HepG2 (cell line): ENCODE data around the gene HOXA9. TPM values are rescaled to one million over a fixed set of nuclear protein-coding genes. Genes with fewer than 3 reads are reported as not detected.

Source experiments
- ATAC-seq: fragments of 200-7000 bp; cut with Tn5 transposase; 3 replicates; pipeline ENCODE4 v1.9.1; 2020; ENCODE audit warnings: mild to moderate bottlenecking, moderate library complexity
- BruUV-seq: library from RNA; stranded (reverse); fragments of 400-500 nt; replicated peaks from 2 replicates; lab custom pipeline; 2021; lab: Mats Ljungman, UMichigan
- CTCF ChIA-PET: fragments of 300-600 bp; formaldehyde crosslinking; extraction: SDS; loops from one replicate; lab custom pipeline; 2021; ENCODE audit warnings: low total read pairs, inconsistent platforms, low intra/inter-chr PET ratio; lab: Yijun Ruan, JAX
- POLR2A ChIA-PET: fragments of 350-600 bp; sonication (Branson Sonifier 250); formaldehyde crosslinking; loops from one replicate; lab custom pipeline; 2020; ENCODE audit warnings: antibody characterized with exemption, inconsistent platforms; lab: Yijun Ruan, JAX
- DNase-seq: peaks from one replicate; pipeline ENCODE4 v3.0.0-alpha.2; 2015; ENCODE audit warnings: low spot score
- FAIRE-seq: peaks from 3 replicates; lab custom pipeline; 2011; peaks lifted over from hg19 to GRCh38; lab: Jason Lieb, UNC
- H2AFZ ChIP-seq: one replicate; pipeline ENCODE4 v1.6.1; 2011; ENCODE audit warnings: low read length, inconsistent platforms
- H3K27ac ChIP-seq: fragments of 300-600 bp; 3 replicates; pipeline ENCODE4 v1.8.0; 2011; ENCODE audit warnings: mixed run types, mild to moderate bottlenecking, mixed read lengths, low read length, inconsistent platforms; ENCODE audit not compliant: insufficient read depth; ENCODE audit errors: extremely low read length
- H3K27me3 ChIP-seq, 2 experiments: fragments of 200-600 bp in 1 of 2; 2 replicates in 1 of 2; 3 replicates in 1 of 2; pipeline versions ENCODE4 v1.6.0 to v1.8.0; 2011; ENCODE audit warnings: low read length in 2 of 2, mild to moderate bottlenecking in 2 of 2, moderate library complexity in 2 of 2, inconsistent platforms in 1 of 2; ENCODE audit not compliant: insufficient read depth in 2 of 2, control insufficient read depth in 1 of 2
- H3K36me3 ChIP-seq, 2 experiments: fragments of 200-600 bp in 1 of 2; replicated peaks in 1 of 2; 2 replicates in 1 of 2; 3 replicates in 1 of 2; pipeline versions ENCODE4 v1.5.1 to v1.8.0; 2011; ENCODE audit warnings: low read length in 2 of 2, inconsistent platforms in 1 of 2; ENCODE audit not compliant: insufficient read depth in 2 of 2, control insufficient read depth in 1 of 2
- H3K4me1 ChIP-seq: 2 replicates; pipeline ENCODE4 v1.5.1; 2012; ENCODE audit warnings: low read length, inconsistent platforms; ENCODE audit not compliant: insufficient read depth
- H3K4me2 ChIP-seq: 2 replicates; pipeline ENCODE4 v1.6.0; 2011; ENCODE audit warnings: low read depth, low read length, inconsistent platforms
- H3K4me3 ChIP-seq, 3 experiments: fragments of 200-600 bp in 1 of 3; sonication (generic), shearing (Covaris generic) in 1 of 3; replicated peaks in 1 of 3; 2 replicates each; pipeline ENCODE4 v1.5.1; 2011 to 2016; ENCODE audit warnings: low read length in 3 of 3, inconsistent platforms in 2 of 3, low read depth in 2 of 3, mild to moderate bottlenecking in 2 of 3, control low read depth in 1 of 3, mixed read lengths in 1 of 3; ENCODE audit not compliant: insufficient read depth in 1 of 3
- H3K79me2 ChIP-seq: one replicate; pipeline ENCODE4 v1.6.1; 2011; ENCODE audit warnings: low read length, inconsistent platforms; ENCODE audit not compliant: insufficient read depth
- H3K9ac ChIP-seq: 2 replicates; pipeline ENCODE4 v1.6.0; 2011; ENCODE audit warnings: mild to moderate bottlenecking, low read depth, low read length, inconsistent platforms; ENCODE audit not compliant: insufficient read depth
- H3K9me3 ChIP-seq: 2 replicates; pipeline ENCODE4 v1.5.1; 2012; ENCODE audit warnings: mild to moderate bottlenecking, low read length
- H4K20me1 ChIP-seq: 2 replicates; pipeline ENCODE4 v1.6.0; 2011; ENCODE audit warnings: inconsistent platforms, mild to moderate bottlenecking, low read length, moderate library complexity; ENCODE audit not compliant: insufficient read depth
- CBX2 ChIP-seq, 2 experiments: fragments of 200-600 bp in 1 of 2; sonication (generic); formaldehyde crosslinking in 1 of 2; IDR thresholded peaks; 2 replicates each; pipeline versions ENCODE4 v1.7.0 to v1.8.1; 2018 to 2022; ENCODE audit warnings: low read depth in 2 of 2, low read length in 1 of 2, mild to moderate bottlenecking in 1 of 2, missing genetic modification reagents in 1 of 2
- CCDC6 ChIP-seq: sonication (generic); formaldehyde crosslinking; IDR thresholded peaks from 2 replicates; pipeline ENCODE4 v1.8.1; 2022; ENCODE audit warnings: mild to moderate bottlenecking, missing genetic modification reagents, moderate library complexity
- ETV6 ChIP-seq: sonication (generic); formaldehyde crosslinking; conservative IDR thresholded peaks from 2 replicates; pipeline ENCODE4 v1.4.0; 2020; ENCODE audit warnings: missing genetic modification reagents
- NR2F6 ChIP-seq, 2 experiments: IDR thresholded peaks; 2 replicates each; pipeline ENCODE4 v1.6.1; 2016; ENCODE audit warnings: antibody characterized with exemption in 1 of 2, mild to moderate bottlenecking in 1 of 2
- PRPF4 ChIP-seq: fragments of 200-400 bp; formaldehyde crosslinking; IDR thresholded peaks from 2 replicates; pipeline ENCODE4 v1.6.1; 2016; ENCODE audit warnings: low read length, low read depth; ENCODE audit not compliant: poor library complexity, severe bottlenecking
- RNF2 ChIP-seq: fragments of 450-650 bp; conservative IDR thresholded peaks from 2 replicates; pipeline ENCODE4 v1.6.1; 2016; ENCODE audit warnings: low read depth
- SETDB1 ChIP-seq: sonication (generic); formaldehyde crosslinking; IDR thresholded peaks from 2 replicates; pipeline ENCODE4 v1.5.1; 2020; ENCODE audit warnings: missing genetic modification reagents, mild to moderate bottlenecking, borderline replicate concordance
- ZNF775 ChIP-seq: sonication (generic); formaldehyde crosslinking; IDR thresholded peaks from 2 replicates; pipeline ENCODE4 v1.4.0; 2020; ENCODE audit warnings: missing genetic modification reagents, mild to moderate bottlenecking, moderate library complexity, borderline replicate concordance
- WGBS: methylation state at CpG from one replicate; pipeline ENCODE4 v1.1.6; 2017; ENCODE audit warnings: low lambda C conversion rate; 5-methylcytosine and 5-hydroxymethylcytosine counted together
- in situ Hi-C: cut with HindIII; loops from 2 replicates; pipeline ENCODE4 v1.10.0; 2017; ENCODE audit warnings: low pct_unique_long_range_greater_than_20kb; ENCODE audit not compliant: extremely low pct_ligation_motif_present
- intact Hi-C: fragments of 100-400 bp; cut with micrococcal nuclease; formaldehyde crosslinking; loops from one replicate; pipeline ENCODE4 v1.10.0; 2022; ENCODE audit not compliant: unreplicated experiment
- polyA plus RNA-seq, 8 experiments: library from polyadenylated mRNA; depleted of rRNA in 3 of 8; stranded (reverse) in 7 of 8; unstranded in 1 of 8; fragments of >200 nt; fragmentation: Illumina TruSeq in 4 of 8; extraction: Trizol in 4 of 8; gene quantifications; 2 replicates each; pipeline versions ENCODE4 v1.2.1 to v1.2.3, GENCODE V29; 2011 to 2016; ENCODE audit warnings: low read depth in 4 of 8, missing spikeins in 1 of 8, mixed read lengths in 1 of 8; ENCODE audit not compliant: insufficient read depth in 1 of 8
- total RNA-seq, 5 experiments: library from RNA; depleted of rRNA; stranded (reverse); fragments of >200 nt; fragmentation: Illumina TruSeq; extraction: Trizol; gene quantifications; 2 replicates each; pipeline ENCODE4 v1.2.3, GENCODE V29; 2016; ENCODE audit warnings: low read depth in 1 of 5
- TF ChIP-seq, protein P1 (sequence below): sonication (generic); formaldehyde crosslinking; IDR thresholded peaks from 2 replicates; pipeline ENCODE4 v1.5.0; 2020; ENCODE audit warnings: mild to moderate bottlenecking, missing genetic modification reagents
- TF ChIP-seq, protein P2 (sequence below): sonication (generic); formaldehyde crosslinking; IDR thresholded peaks from 2 replicates; pipeline ENCODE4 v1.5.0; 2020; ENCODE audit warnings: mild to moderate bottlenecking, missing genetic modification reagents

Gene HOXA9
- total and polyA plus RNA-seq, 2 of the 13 experiments (the other 11 are each of a cell fraction or from before 2014, with no cell fraction given) = not detected

GRCh38 chr7:27197137-27198042 is 32.1 kb upstream of the HOXA9 start:
- no peak for DNase-seq
- POLR2A ChIA-PET = no interaction called here
- ATAC-seq = no peak
- CTCF ChIA-PET = interaction anchor here (1.5 to 2.8 kb wide), 3 partner anchors 724 to 823 kb away, joined by 4 to 22 read pairs (median 17); no protein-coding TSS in a partner anchor
- Histone ChIP-seq H4K20me1 (peaks cover 3% of the 10 kb centered on the region; the same call in 1 of the 2 replicates), H3K4me2 (no peak overlapping the region), H3K36me3 (no peaks in the 10 kb centered on the region), H3K4me3 (no peak overlapping the region), H3K9ac (no peak overlapping the region), H3K79me2 (no peaks in the 10 kb centered on the region), H2AFZ (no peak overlapping the region), H3K4me1 (peaks cover 35% of the 10 kb centered on the region)
- 59% methylated on average over 18 of the region's 18 CpGs for WGBS
- intact Hi-C loops (loop anchor here (5.0 to 10.0 kb wide), 2 partner anchors 407 to 575 kb away; no protein-coding TSS in a partner anchor), in situ Hi-C loops (no loop called here)
- TF ChIP-seq ZNF775 (CRISPR knock-in tag) (no peak), RNF2 (0 out of 2 replicates have a peak, but pooled peaks have one; percentile 34)
- TF ChIP-seq, all 625 proteins: peak for 1
- H3K9me3 ChIP-seq = no peaks in the 10 kb centered on the region
- no peak for FAIRE-seq
- no TSS peak for BruUV-seq
- peaks cover 6 to 61% of the 10 kb centered on the region in 2 experiments for H3K27me3 ChIP-seq
- no peak overlapping the region for H3K27ac ChIP-seq

- BruUV-seq = no TSS peak
- Histone ChIP-seq H3K4me2 (no peak overlapping the region), H3K36me3 (no peaks in the 10 kb centered on the region), H3K9ac (no peak overlapping the region), H4K20me1 (peaks cover 3% of the 10 kb centered on the region; the same call in 1 of the 2 replicates), H3K27ac (no peak overlapping the region), H3K9me3 (no peaks in the 10 kb centered on the region), H3K79me2 (no peaks in the 10 kb centered on the region), H3K4me1 (peaks cover 27% of the 10 kb centered on the region), H3K4me3 (no peak overlapping the region), H3K27me3 (peaks cover 7 to 61% of the 10 kb centered on the region in 2 experiments), H2AFZ (no peak overlapping the region)
- intact Hi-C loops (loop anchor here (1.0 to 10.0 kb wide), 5 partner anchors 380 to 824 kb away; no protein-coding TSS in a partner anchor), in situ Hi-C loops (no loop called here)
- peak; percentile 76 for FAIRE-seq
- ATAC-seq = no peak
- ChIA-PET CTCF (interaction anchor here (1.2 to 2.8 kb wide), 4 partner anchors 725 to 882 kb away, joined by 4 to 22 read pairs (median 11); no protein-coding TSS in a partner anchor), POLR2A (interaction anchor here (1.1 kb wide), 1 partner anchor 421 kb away, joined by 4 read pairs; no protein-coding TSS in a partner anchor)
- DNase-seq = peak; percentile 54
- 2% methylated on average over 6 of the region's 6 CpGs for WGBS
- TF ChIP-seq SETDB1 (CRISPR knock-in tag) (no peak), NR2F6 (IDR thresholded peaks at IDR 0.05) (peak; percentile 61), NR2F6 (CRISPR knock-in tag; IDR thresholded peaks at IDR 0.05) (peak; percentile 66), ETV6 (no peak), PRPF4 (no peak), CCDC6 (CRISPR knock-in tag) (no peak), CBX2 (IDR thresholded peaks at IDR 0.05; ENCODE audit: low read depth, low read length) (0 out of 2 replicates have a peak, but pooled peaks have one; percentile 31), CBX2 (CRISPR knock-in tag; IDR thresholded peaks at IDR 0.05; ENCODE audit: low read depth) (no peak)
- TF ChIP-seq, protein P1, sequence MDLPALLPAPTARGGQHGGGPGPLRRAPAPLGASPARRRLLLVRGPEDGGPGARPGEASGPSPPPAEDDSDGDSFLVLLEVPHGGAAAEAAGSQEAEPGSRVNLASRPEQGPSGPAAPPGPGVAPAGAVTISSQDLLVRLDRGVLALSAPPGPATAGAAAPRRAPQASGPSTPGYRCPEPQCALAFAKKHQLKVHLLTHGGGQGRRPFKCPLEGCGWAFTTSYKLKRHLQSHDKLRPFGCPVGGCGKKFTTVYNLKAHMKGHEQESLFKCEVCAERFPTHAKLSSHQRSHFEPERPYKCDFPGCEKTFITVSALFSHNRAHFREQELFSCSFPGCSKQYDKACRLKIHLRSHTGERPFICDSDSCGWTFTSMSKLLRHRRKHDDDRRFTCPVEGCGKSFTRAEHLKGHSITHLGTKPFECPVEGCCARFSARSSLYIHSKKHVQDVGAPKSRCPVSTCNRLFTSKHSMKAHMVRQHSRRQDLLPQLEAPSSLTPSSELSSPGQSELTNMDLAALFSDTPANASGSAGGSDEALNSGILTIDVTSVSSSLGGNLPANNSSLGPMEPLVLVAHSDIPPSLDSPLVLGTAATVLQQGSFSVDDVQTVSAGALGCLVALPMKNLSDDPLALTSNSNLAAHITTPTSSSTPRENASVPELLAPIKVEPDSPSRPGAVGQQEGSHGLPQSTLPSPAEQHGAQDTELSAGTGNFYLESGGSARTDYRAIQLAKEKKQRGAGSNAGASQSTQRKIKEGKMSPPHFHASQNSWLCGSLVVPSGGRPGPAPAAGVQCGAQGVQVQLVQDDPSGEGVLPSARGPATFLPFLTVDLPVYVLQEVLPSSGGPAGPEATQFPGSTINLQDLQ (CRISPR knock-in tag) = no peak
- TF ChIP-seq, protein P2, sequence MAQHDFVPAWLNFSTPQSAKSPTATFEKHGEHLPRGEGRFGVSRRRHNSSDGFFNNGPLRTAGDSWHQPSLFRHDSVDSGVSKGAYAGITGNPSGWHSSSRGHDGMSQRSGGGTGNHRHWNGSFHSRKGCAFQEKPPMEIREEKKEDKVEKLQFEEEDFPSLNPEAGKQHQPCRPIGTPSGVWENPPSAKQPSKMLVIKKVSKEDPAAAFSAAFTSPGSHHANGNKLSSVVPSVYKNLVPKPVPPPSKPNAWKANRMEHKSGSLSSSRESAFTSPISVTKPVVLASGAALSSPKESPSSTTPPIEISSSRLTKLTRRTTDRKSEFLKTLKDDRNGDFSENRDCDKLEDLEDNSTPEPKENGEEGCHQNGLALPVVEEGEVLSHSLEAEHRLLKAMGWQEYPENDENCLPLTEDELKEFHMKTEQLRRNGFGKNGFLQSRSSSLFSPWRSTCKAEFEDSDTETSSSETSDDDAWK (CRISPR knock-in tag) = no peak
Measured at GRCh38 chr7:27196287-27196767, 31.0 kb upstream of the HOXA9 start.
